Stimulated activated CD8-positive, alpha-beta memory T cell treated with anti-CD3 and anti-CD28 coated beads, Interleukin-7, amount 100 ng/mL, for 1 hour (primary cell): ENCODE data around the gene NRXN3.

Experiments used
- DNase-seq, 2 donors: peaks; one replicate each; pipeline ENCODE4 v3.0.0-alpha.2; 2020; ENCODE audit warnings: low read depth in 2 of 2

Gene NRXN3

GRCh38 chr14:79862045-79862444 is 1691.9 kb downstream of the NRXN3 start:
- no peak for DNase-seq

- DNase-seq: no peak
Measured at GRCh38 chr14:79871136-79871535, 1701.0 kb downstream of the NRXN3 start.

GRCh38 chr14:79878229-79878628 is 1708.1 kb downstream of the NRXN3 start:
- no peak for DNase-seq

- DNase-seq: no peak
Measured at GRCh38 chr14:79878785-79879184, 1708.6 kb downstream of the NRXN3 start.

- no peak for DNase-seq
Measured at GRCh38 chr14:79881299-79881698, 1711.1 kb downstream of the NRXN3 start.

- no peak for DNase-seq
Measured at GRCh38 chr14:79890527-79890926, 1720.4 kb downstream of the NRXN3 start.

- DNase-seq: no peak
Measured at GRCh38 chr14:79896009-79896408, 1725.8 kb downstream of the NRXN3 start.

GRCh38 chr14:79899610-79900009 is 1729.4 kb downstream of the NRXN3 start:
- no peak for DNase-seq

GRCh38 chr14:79904497-79904896 is 1734.3 kb downstream of the NRXN3 start:
- DNase-seq: no peak

- no peak for DNase-seq
Measured at GRCh38 chr14:79906994-79907393, 1736.8 kb downstream of the NRXN3 start.

GRCh38 chr14:79910086-79910485 is 1739.9 kb downstream of the NRXN3 start:
- DNase-seq: no peak

- DNase-seq: no peak
Measured at GRCh38 chr14:79911744-79912143, 1741.6 kb downstream of the NRXN3 start.

GRCh38 chr14:79914595-79914994 is 1744.4 kb downstream of the NRXN3 start:
- DNase-seq: no peak

GRCh38 chr14:79915406-79915805 is 1745.2 kb downstream of the NRXN3 start:
- DNase-seq: no peak

GRCh38 chr14:79916281-79916680 is 1746.1 kb downstream of the NRXN3 start:
- no peak for DNase-seq

GRCh38 chr14:79916892-79917291 is 1746.7 kb downstream of the NRXN3 start:
- DNase-seq: no peak
